GM18507 (cell line): ENCODE data around the gene FNDC8.
"Not testable (repeated sequence)": the region's sequence is repeated elsewhere in the genome, so short reads cannot be mapped to it uniquely, and the experiment has no call there.

Experiments used
- DNase-seq: peaks from one replicate; pipeline ENCODE4 v3.0.0; 2011; ENCODE audit warnings: low read depth; ENCODE audit not compliant: insufficient read length; ENCODE audit errors: extremely low spot score
- FAIRE-seq: peaks from 2 replicates; lab custom pipeline; 2011; peaks lifted over from hg19 to GRCh38; lab: Jason Lieb, UNC

FNDC8 gene

DNA sequence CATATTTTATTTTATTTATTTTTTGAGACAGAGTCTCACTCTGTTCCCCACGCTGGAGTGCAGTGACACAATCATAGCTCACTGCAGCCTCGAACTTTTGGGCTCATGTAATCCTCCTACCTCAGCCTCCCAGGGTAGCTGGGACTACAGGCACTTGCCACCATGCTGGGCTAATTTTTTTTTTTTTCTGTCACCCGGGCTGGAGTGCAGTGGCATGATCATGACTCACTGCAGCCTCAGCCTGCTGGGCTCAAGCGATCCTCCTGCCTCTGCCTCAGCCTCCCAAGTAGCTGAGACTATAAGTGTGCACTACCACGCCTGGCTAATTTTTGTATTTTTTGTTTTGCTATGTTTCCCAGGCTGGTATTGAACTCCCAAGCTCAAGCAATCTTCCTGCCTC, 43.3 kb downstream of the FNDC8 start:
- no peak for DNase-seq
- no peak for FAIRE-seq

DNA sequence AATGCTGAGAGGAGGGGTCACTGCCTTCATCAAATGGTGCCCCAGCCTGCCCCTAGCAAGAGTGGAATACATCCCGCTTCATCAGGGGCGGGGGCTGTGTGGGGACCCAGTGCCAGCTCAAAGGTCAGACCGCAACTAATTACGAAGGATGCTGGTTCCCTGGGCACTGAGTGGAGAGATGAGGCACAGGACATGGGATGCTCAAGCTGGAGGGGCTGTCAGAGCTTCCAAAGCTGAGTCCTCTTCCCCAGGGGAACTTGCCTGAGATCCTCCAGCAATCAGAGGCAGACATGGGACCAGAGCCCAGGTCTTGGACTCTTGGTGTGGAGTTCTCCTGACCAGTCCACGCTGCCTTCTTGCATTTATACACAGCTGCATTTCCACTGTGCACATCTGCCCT, 45.1 kb downstream of the FNDC8 start:
- no peak for DNase-seq
- no peak for FAIRE-seq

DNA sequence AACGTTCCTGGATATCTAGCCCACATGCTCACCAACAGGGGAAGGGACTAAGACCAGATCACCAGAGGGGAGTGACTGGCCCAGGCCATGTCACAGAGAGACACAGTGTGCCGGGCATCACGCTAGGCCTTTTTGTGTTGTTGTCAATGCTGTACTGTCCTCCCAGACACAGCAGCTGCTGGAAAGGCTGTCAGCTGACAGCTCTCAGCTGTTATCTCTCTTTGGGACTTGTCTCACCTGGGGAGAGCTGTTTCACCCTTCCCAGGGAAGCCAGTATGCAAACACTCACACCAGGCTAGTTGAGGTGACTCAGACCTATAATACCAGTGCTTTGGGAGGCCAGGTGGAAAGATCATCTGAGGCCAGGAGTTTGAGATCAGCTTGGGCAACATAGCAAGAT, 45.6 kb downstream of the FNDC8 start:
- DNase-seq (no peak), FAIRE-seq (no peak)

- no peak for DNase-seq
- no peak for FAIRE-seq
Observed at GRCh38 chr17:35167666-35168065, 46.3 kb downstream of the FNDC8 start.

DNA sequence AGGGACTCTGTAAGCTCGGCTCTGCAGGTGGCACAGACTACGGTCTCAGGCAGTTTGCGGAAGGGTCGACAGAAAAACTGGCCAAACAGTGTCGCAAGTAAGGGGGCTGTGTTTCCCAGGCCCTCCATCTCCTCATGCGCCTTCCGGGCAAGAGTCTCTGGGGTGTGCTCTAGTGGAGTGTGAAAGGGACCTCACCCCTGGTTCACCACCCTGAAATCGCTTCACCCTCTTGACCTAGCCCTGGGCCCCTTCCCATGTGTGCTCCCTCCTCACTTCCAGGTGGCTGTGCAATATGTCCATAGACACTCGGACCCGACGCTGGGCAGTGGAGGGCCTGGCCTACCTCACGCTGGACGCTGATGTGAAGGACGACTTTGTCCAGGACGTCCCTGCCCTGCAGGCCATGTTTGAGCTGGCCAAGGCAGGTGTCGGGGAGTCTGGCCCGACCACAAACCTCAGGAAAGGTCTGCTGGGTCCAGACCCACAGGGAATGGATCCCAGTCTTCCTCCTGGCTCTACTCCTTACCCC, 48.5 kb downstream of the FNDC8 start:
- DNase-seq (no peak), FAIRE-seq (no peak)

GRCh38 chr17:35170968-35171771, 49.8 kb downstream of the FNDC8 start:
- peak; percentile 81 for FAIRE-seq
- DNase-seq, result no peak

- FAIRE-seq (no peak), DNase-seq (no peak)
Observed at GRCh38 chr17:35171834-35172233, 50.4 kb downstream of the FNDC8 start.

GRCh38 chr17:35172321-35172720, 50.9 kb downstream of the FNDC8 start:
- FAIRE-seq, DNase-seq: not testable (repeated sequence)

GRCh38 chr17:35174835-35175334, 53.5 kb downstream of the FNDC8 start:
- no peak for DNase-seq
- no peak for FAIRE-seq

DNA sequence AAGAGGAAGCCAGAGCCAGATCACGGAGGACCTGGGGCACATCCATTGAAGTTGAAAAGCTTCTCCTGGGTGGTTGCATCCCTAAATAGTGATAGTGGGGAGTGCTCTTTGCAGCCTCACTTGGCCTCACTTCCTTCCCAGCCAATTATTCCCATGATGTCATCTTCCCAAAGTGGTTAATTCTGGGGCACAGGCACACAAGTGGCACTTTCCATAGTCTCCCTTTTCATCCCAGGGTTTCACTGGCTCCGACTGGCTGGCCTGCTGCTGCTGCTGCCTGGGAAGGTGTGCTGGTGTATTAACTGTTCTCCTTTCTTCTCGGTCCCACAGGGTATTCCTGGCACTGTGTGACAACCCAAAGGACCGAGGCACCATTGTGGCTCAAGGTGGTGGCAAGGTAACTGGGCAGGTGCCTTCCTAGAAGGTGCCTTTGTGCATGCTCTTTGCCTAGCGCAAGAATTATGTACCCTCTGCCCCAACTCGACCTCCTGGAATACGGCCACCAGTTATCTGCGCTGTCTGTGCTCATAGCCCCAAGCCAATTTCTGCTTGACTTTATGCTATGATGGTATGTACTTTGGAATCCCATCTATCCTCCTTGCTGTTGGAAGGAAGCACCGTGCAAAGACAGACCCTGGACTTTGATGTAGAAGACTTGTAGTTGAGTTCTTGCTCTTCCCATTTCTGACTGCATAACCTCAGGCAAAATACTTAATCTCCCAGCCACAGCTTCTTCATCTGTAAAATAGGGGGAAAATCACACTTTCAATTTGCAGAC, 54.4 kb downstream of the FNDC8 start:
- no peak for DNase-seq
- no peak for FAIRE-seq

GRCh38 chr17:35176897-35177296, 55.5 kb downstream of the FNDC8 start:
- no peak for FAIRE-seq
- DNase-seq, result no peak

DNA sequence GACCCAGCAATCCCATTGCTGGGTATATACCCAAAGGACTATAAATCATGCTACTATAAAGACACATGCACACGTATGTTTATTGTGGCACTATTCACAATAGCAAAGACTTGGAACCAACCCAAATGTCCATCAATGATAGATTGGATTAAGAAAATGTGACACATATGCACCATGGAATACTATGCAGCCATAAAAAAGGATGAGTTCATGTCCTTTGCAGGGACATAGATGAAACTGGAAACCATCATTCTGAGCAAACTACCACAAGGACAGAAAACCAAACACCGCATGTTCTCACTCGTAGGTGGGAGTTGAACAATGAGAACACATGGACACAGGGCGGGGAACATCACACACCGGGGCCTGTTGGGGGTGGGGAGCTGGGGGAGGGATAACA, 58.0 kb downstream of the FNDC8 start:
- FAIRE-seq, DNase-seq: not testable (repeated sequence)
